Stimulated activated CD8-positive, alpha-beta memory T cell treated with anti-CD3 and anti-CD28 coated beads, Interleukin-15, amount 100 ng/mL, for 4 hours (primary cell): ENCODE results near the gene SNX6.
"Not testable (repeated sequence)": the region's sequence is repeated elsewhere in the genome, so short reads cannot be mapped to it uniquely, and the experiment has no call there.

Experiments used
- DNase-seq, 2 donors: peaks; one replicate each; pipeline ENCODE4 v3.0.0-alpha.2; 2020; ENCODE audit warnings: low read depth in 2 of 2

Gene SNX6

DNA sequence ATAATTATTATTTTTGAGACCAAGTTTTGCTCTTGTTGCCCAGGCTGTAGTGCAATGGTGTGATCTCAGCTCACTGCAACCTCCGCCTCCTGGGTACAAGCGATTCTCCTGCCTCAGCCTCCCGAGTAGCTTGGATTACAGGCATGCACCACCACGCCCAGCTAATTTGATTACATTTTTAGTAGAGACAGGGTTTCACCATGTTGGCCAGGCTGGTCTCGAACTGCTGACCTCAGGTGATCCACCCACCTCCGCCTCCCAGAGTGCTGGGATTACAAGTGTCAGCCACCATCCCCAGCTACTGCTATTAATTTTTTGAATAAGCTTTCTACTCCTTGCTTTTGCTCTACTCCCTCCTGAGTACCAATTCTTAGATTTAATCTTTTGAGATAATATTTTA, 108.9 kb downstream of the SNX6 start:
- not testable (repeated sequence) for DNase-seq

DNA sequence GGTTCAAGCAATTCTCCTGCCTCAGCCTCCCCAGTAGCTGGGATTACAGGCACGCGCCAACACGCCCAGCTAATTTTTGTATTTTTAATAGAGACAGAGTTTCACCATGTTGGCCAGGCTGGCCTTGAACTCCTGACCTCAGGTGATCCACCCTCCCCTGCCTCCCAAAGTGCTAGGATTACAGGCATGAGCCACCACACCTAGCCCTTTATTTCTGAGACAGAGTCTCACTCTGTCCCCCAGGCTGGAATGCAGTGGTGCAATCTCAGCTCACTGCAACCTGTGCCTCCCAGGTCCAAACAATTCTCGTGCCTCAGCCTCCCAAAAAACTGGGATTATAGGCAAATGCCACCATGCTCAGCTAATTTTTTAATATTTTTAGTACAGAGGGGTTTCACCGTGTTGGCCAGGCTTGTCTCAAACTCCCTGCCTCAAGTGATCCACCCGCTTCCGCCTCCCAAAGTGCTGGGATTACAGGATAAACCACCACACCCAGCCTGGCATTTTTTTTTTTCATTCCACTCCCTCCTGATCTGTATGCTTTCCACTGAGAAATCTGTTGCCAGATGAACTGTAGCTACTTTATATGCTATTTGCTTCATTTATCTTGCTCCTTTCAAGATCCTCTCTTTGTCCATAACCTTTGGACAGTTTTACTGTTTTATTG, 109.5 kb downstream of the SNX6 start:
- DNase-seq = not testable (repeated sequence)
